SK-N-MC (cell line): ENCODE results near the gene PRKD3.
A peak's percentile ranks its signal among the peaks of the same experiment; 100 is the strongest.

Experiments
- DNase-seq: peaks from one replicate; pipeline ENCODE4 v3.0.0-alpha.2; 2011; ENCODE audit warnings: low read depth, low spot score
- H3K27ac ChIP-seq: fragments of 200-600 bp; sonication (generic); 2 replicates; pipeline ENCODE4 v1.5.1; 2016; ENCODE audit warnings: mixed run types
- H3K36me3 ChIP-seq: fragments of 200-600 bp; sonication (generic); 2 replicates; pipeline ENCODE4 v1.6.1; 2017; ENCODE audit warnings: antibody characterized with exemption, low read length, mixed read lengths; ENCODE audit not compliant: insufficient read depth
- H3K4me3 ChIP-seq: fragments of 200-600 bp; sonication (generic); 2 replicates; pipeline ENCODE4 v1.5.1; 2016
- H3K9ac ChIP-seq: fragments of 200-600 bp; sonication (generic); 2 replicates; pipeline ENCODE4 v1.8.0; 2017; ENCODE audit warnings: mixed run types, mixed read lengths; ENCODE audit not compliant: insufficient read length
- H3K9me3 ChIP-seq: fragments of 200-600 bp; sonication (generic); 2 replicates; pipeline ENCODE4 v1.6.1; 2017; ENCODE audit warnings: low read depth, mild to moderate bottlenecking, antibody characterized with exemption, low read length, moderate library complexity, mixed read lengths
- EZH2 ChIP-seq: fragments of 200-600 bp; sonication (generic); IDR thresholded peaks from one replicate; pipeline ENCODE4 v1.6.1; 2017; ENCODE audit warnings: antibody characterized with exemption
- FOXP2 ChIP-seq: optimal IDR thresholded peaks from 2 replicates; pipeline ENCODE3; 2011; ENCODE audit warnings: mild to moderate bottlenecking, moderate library complexity; ENCODE audit not compliant: insufficient read depth; ENCODE audit errors: extremely low read length, control extremely low read depth
- POLR2AphosphoS5 ChIP-seq: IDR thresholded peaks from 2 replicates; pipeline ENCODE4 v1.6.1; 2012; ENCODE audit warnings: mild to moderate bottlenecking, low read depth, low read length, borderline replicate concordance

Gene PRKD3

DNA sequence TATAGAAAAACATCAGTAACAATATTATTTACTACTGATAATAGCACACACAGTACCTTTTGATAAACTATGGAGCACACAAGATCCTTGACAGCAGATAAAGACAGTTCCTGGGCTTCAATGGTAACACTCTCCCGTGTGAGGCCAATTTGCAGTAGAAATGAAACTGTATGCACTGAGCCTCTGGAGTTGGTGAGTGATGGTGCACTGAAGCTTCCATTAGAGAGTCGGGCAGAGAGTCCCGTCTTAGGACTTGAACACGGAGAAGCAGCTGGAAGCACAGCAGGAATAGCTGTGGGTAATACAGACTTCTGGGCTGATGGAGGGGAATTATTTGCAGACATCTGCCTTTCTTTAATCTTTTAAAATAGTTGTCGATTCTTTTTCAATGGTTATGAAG, 8.5 kb downstream of the PRKD3 start:
- Histone ChIP-seq H3K9me3 (no peaks in the 10 kb centered on the region), H3K4me3 (no peak overlapping the region)

DNA sequence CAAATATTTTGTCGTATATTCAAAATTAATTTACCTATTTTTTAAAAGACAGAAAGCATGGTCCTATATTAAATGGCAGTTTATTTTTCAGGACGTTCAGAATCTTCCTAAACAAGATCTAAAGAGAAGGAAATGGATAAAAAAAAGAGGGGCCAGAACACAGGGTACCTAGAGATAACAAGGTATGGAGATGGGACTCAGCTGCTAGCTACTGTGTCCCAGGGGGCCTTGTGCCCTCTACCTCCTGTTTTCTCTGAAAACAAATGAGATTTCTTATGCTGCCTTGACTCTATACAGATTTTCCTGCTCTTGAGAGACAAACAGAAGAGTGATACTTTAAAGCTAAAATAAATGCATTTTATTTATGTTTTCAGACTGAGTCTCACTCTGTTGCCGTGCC, 9.3 kb downstream of the PRKD3 start:
- DNase-seq, result no peak
- no peak overlapping the region for H3K4me3 ChIP-seq
- H3K9ac ChIP-seq, result no peak overlapping the region
- peaks cover 77% of the 10 kb centered on the region for H3K36me3 ChIP-seq
- no peaks in the 10 kb centered on the region for H3K9me3 ChIP-seq
- TF ChIP-seq FOXP2 (no peak), POLR2AphosphoS5 (no peak), EZH2 (no peak)
- no peak overlapping the region for H3K27ac ChIP-seq

More for the DNA sequence above, 8.5 kb downstream of the PRKD3 start:
- no peak for DNase-seq
- Histone ChIP-seq H3K27ac (no peak overlapping the region), H3K36me3 (peaks cover 75% of the 10 kb centered on the region), H3K9ac (no peak overlapping the region)
- TF ChIP-seq FOXP2 (no peak), EZH2 (no peak), POLR2AphosphoS5 (no peak)

DNA sequence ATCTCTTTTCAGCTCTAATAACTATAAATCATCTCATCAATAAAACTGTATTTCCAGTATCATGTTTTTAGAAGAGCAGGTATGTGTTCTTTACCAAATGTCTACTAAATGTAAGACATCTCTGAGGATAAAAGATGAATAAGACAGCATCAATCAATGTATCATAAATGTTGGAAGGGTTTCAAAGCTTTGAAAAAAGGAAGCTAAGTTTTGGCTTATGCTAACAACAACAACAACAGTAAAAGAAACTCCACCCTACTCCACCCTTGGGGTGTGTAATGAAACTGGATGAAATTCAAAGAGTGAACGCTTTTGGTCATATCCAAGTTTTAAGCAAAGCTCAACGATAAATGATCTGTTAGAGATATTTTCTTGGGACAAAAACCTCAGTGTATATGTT, 17.1 kb downstream of the PRKD3 start:
- no peak overlapping the region for H3K9ac ChIP-seq
- H3K4me3 ChIP-seq, result no peak overlapping the region
- TF ChIP-seq POLR2AphosphoS5, result no peak
- no peak for TF ChIP-seq EZH2
- TF ChIP-seq FOXP2, result no peak
- H3K36me3 ChIP-seq, result peaks cover 53% of the 10 kb centered on the region
- H3K27ac ChIP-seq, result peak overlapping the region; percentile 44
- no peaks in the 10 kb centered on the region; the same call in 1 of the 2 replicates for H3K9me3 ChIP-seq
- DNase-seq, result no peak

DNA sequence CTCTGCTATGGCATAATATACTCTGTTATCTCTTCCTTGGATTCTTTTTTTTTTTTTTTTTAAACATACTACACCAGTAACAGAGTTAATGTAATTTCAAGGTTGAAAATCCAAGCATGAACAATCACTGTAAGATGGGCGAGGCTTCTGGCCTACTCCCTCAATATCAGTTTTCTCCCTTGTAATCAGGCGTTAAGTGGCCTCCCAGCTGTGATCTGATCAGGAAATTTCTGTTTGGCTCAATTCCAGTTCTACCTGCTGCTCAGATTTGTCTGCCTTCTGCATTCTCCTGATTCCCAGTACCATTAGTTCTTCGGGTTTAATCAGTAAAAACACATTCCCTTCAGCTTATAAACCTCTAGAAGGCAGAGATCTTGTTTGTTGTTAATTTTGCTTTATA, 18.6 kb downstream of the PRKD3 start:
- no peak overlapping the region for H3K27ac ChIP-seq
- no peak overlapping the region for H3K9ac ChIP-seq
- H3K4me3 ChIP-seq, result no peak overlapping the region
- H3K36me3 ChIP-seq, result peaks cover 51% of the 10 kb centered on the region
- no peak for DNase-seq
- no peaks in the 10 kb centered on the region; the same call in 1 of the 2 replicates for H3K9me3 ChIP-seq
- TF ChIP-seq EZH2, result no peak
- no peak for TF ChIP-seq POLR2AphosphoS5
- no peak for TF ChIP-seq FOXP2

DNA sequence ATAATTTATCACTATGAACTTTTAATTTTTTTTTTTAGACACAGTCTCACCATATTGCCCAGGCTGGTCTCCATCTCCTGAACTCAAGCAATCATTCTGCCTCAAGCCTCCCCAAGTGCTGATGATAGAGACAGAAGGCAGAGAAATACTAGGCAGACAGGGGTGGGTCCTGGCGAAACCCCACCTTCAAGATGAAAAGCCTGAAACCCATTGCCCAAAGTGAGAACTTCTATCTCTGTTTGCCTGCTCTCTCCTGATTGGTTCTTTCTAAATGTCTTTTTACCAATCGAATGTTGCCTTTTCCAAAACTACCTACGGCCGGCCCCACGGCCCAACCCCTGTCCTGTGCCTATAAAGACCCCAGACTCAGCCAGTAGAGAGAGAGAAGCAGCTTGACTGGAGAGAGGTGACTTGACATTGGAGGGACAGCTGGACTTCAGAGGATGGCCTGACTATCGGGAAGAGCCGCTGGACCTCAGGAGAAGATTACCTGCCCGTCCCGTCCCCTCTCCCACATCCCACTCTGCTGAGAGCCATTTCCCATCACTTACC, 21.9 kb downstream of the PRKD3 start:
- TF ChIP-seq FOXP2, result no peak
- TF ChIP-seq POLR2AphosphoS5, result no peak
- TF ChIP-seq EZH2, result no peak
- peaks cover 46% of the 10 kb centered on the region for H3K36me3 ChIP-seq
- H3K27ac ChIP-seq, result no peak overlapping the region
- no peak for DNase-seq
- H3K9me3 ChIP-seq, result no peaks in the 10 kb centered on the region; the same call in 1 of the 2 replicates
- H3K9ac ChIP-seq, result no peak overlapping the region
- H3K4me3 ChIP-seq, result no peak overlapping the region

DNA sequence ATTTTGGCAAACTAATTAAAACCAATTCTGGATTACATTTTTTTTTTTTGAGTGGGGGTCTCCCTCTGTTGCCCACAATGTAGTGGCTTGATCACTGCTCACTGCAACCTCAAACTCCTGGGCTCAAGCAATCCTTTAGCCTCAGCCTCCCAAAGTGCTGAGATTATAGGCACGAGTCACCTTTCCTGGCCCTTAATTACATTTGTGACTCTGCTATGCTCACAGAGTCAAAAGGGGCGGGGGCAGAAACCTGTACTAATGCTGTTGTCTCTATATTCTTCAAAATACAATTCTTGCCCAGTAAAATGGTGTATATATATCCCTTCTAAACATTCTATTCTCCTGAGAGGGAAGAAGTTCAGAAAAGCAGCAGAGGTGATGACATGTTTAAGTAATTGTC, 23.2 kb downstream of the PRKD3 start:
- Histone ChIP-seq H3K9ac (no peak overlapping the region), H3K9me3 (no peaks in the 10 kb centered on the region; the same call in 1 of the 2 replicates), H3K4me3 (no peak overlapping the region), H3K27ac (no peak overlapping the region), H3K36me3 (peaks cover 49% of the 10 kb centered on the region)
- DNase-seq, result no peak
- TF ChIP-seq EZH2 (no peak), FOXP2 (no peak), POLR2AphosphoS5 (no peak)

DNA sequence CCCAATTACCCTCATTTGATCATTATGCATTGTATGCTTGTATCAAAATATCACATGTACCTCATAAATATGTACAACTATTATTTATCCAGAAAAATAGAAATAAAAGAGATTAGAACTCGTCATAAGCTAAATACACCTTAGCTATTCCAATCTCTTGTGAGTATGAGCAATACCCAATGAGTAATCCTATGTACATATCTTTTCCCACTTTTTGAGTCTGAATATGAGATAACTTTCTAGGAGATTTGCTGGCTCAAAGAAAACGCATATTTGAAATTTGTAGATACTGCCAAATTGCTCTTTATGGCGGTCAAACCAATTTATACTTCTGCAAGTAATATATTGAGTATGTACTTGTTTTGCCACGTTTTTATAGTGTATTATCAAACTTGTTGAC, 24.1 kb downstream of the PRKD3 start:
- Histone ChIP-seq H3K9me3 (no peaks in the 10 kb centered on the region; the same call in 1 of the 2 replicates), H3K9ac (no peak overlapping the region), H3K4me3 (no peak overlapping the region), H3K27ac (peak overlapping the region; percentile 56), H3K36me3 (peaks cover 55% of the 10 kb centered on the region)
- no peak for DNase-seq
- TF ChIP-seq POLR2AphosphoS5 (no peak), EZH2 (no peak), FOXP2 (no peak)

DNA sequence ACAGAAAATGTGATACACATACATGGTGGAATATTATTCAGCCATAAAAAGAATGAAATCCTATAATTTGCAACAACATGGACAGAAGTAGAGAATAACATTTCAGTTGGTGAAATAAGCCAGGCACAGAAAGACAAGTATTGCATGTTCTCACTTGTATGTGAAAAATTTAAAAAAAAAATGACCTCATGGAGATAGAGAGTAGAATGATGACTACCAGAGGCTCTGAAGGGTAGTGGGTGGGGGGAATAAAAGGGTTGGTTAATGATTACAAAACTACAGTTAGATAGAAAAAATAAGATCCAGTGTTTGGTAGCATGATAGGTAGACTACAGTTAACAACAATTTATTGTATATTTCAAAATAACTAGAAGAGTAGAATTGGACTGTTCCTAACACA, 24.5 kb downstream of the PRKD3 start:
- no peak for DNase-seq
- Histone ChIP-seq H3K36me3 (peaks cover 55% of the 10 kb centered on the region), H3K9me3 (no peaks in the 10 kb centered on the region; the same call in 1 of the 2 replicates), H3K27ac (no peak overlapping the region), H3K4me3 (no peak overlapping the region), H3K9ac (no peak overlapping the region)
- TF ChIP-seq EZH2, result no peak
- no peak for TF ChIP-seq POLR2AphosphoS5
- TF ChIP-seq FOXP2, result no peak

DNA sequence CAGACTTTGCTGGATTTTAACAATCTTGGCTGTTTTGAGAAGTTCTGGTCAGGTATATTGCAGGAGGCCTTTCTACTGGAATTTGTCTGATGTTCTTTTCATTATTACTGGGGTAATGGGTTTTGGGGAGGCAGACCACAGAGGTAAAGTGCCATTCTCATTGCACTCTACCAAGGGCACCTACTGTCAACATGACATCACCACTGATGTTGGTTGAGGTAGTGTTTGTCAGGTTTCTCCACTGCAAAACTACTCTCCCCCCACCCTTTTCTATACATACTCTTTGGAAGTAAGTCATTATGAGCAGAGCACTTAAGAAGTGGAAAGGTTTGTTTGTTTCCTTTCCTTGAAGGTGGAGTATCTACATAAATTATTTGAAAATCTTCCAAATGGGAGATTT, 27.0 kb downstream of the PRKD3 start:
- TF ChIP-seq FOXP2 (no peak), EZH2 (no peak), POLR2AphosphoS5 (no peak)
- DNase-seq, result no peak
- no peak overlapping the region for H3K27ac ChIP-seq

More for the DNA sequence above, 27.0 kb downstream of the PRKD3 start:
- Histone ChIP-seq H3K4me3 (no peak overlapping the region), H3K36me3 (peaks cover 48% of the 10 kb centered on the region), H3K9me3 (no peaks in the 10 kb centered on the region; the same call in 1 of the 2 replicates), H3K9ac (no peak overlapping the region)
